Body of pancreas (tissue), 4 donors: ENCODE data around the gene PDLIM3. TPM values are rescaled to one million over a fixed set of nuclear protein-coding genes. Genes with fewer than 3 reads are reported as not detected.
A peak's percentile ranks its signal among the peaks of the same experiment; 100 is the strongest.

Experiments
- ATAC-seq: fragments of 150-250 bp; one replicate; pipeline ENCODE4 v1.9.1; 2016
- DNase-seq, 4 donors: peaks; one replicate each; pipeline ENCODE4 v3.0.0-alpha.2; 2019
- H3K27ac ChIP-seq, 4 donors: fragments of 200-600 bp; sonication (generic); 1 replicate in 3 of 4; 2 replicates in 1 of 4; pipeline versions ENCODE4 v1.5.1 to v1.6.1; 2016 to 2019; ENCODE audit warnings: mild to moderate bottlenecking in 1 of 4, mixed read lengths in 1 of 4, moderate library complexity in 1 of 4
- H3K27me3 ChIP-seq, 2 donors: fragments of 200-600 bp; sonication (generic); one replicate each; pipeline ENCODE4 v1.6.0; 2016; ENCODE audit warnings: mild to moderate bottlenecking in 1 of 2
- H3K36me3 ChIP-seq, 2 donors: fragments of 200-600 bp; sonication (generic); replicated peaks in 1 of 2; 2 replicates each; pipeline ENCODE4 v1.5.1; 2016; ENCODE audit warnings: low read depth in 2 of 2; ENCODE audit not compliant: insufficient read depth in 1 of 2
- H3K4me1 ChIP-seq: fragments of 200-600 bp; sonication (generic); one replicate; pipeline ENCODE4 v1.6.0; 2016
- H3K4me3 ChIP-seq, 2 donors: fragments of 200-600 bp; sonication (generic); 1 replicate in 1 of 2; 2 replicates in 1 of 2; pipeline ENCODE4 v1.5.1; 2016 to 2019
- H3K9me3 ChIP-seq, 3 donors: fragments of 200-600 bp; sonication (generic); 1 replicate in 2 of 3; 2 replicates in 1 of 3; pipeline ENCODE4 v1.5.1; 2016
- POLR2A ChIP-seq, 3 donors: fragments of 450-650 bp; IDR thresholded peaks; one replicate each; pipeline ENCODE4 v1.6.1; 2016; ENCODE audit warnings: antibody characterized with exemption in 3 of 3, mild to moderate bottlenecking in 2 of 3
- WGBS, 2 donors: methylation state at CpG; one replicate each; pipeline ENCODE4 v1.1.5; 2017; 5-methylcytosine and 5-hydroxymethylcytosine counted together
- intact Hi-C: fragments of 100-400 bp; cut with DNase I; formaldehyde crosslinking; loops from one replicate; pipeline ENCODE4 v1.15.1; 2023
- total RNA-seq, 2 donors: library from RNA; depleted of rRNA; stranded (reverse); fragments of >200 nt; gene quantifications; one replicate each; pipeline ENCODE4 v1.1.0, GENCODE V29; 2016
- TF ChIP-seq, protein P1 (sequence below), 7 experiments: fragments of 450-650 bp in 4 of 7; fragments of 200-600 bp in 3 of 7; sonication (generic) in 3 of 7; IDR thresholded peaks; one replicate each; pipeline ENCODE4 v1.5.1; 2016 to 2019; ENCODE audit warnings: antibody characterized with exemption in 7 of 7

PDLIM3 gene
- total RNA-seq, 2 donors from 2014 or later: 22.1 to 40.2 TPM

DNA sequence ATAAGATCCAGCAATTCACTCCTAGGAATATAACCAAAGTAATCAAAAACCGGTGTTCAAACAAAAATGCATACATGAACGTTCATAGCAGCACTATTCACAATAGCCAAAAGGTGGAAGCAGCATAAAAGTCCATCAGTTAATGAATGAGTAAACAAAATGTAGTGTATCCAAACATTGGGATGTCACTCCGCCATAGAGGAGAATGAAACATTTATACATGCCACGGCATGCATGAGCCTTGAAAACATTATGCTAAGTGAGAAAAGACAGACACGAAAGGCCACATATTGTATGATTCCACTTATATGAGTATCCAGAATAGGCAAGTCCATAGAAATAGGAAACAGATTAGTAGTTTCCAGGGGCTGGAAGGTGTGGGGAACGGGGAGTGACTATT lies 11.0 kb upstream of the PDLIM3 start:
- ATAC-seq: no peak
- WGBS, 2 donors: 83 to 89% methylated on average over 6 of the region's 6 CpGs

DNA sequence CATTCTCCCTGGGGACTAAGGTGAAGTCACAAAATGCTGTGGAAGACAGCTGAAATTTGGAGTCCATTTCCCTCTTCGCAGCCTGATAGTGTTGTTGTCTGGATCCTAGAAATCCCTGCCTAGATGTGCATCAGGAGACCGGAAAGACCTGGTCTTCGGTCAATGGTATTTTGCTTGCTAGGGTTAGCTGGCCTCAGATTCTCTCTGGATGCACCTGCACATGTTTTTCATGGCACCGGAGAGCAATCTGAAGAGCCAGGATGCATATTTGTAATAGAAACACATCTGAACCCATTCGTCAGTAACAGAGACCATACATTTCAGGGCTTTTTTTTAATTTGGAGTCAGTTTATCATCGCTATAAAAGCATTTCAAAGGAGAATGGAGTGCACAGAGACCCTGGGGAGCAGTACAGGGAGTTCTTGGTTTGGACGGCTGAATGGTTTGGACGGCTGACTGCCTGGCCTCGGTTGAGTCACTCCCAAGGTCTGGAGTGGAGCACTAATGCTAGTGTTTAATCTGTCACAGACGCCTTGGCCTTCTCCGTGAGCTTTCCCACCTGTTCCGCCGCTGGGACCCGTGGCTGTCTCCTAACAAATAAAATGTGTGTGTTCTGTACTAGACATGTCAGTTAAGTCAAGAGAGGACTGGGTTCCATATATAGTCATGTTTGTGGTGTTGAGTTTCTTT lies 7.5 kb upstream of the PDLIM3 start:
- WGBS, 2 donors: 57 to 69% methylated on average over 13 to 14 of the region's 14 CpGs
- Histone ChIP-seq H3K27me3 (no peaks in the 10 kb centered on the region), H3K27ac (no peak overlapping the region), H3K9me3 (no peaks in the 10 kb centered on the region), H3K4me3 (no peak overlapping the region), H3K36me3 (no peaks in the 10 kb centered on the region), H3K4me1 (no peaks in the 10 kb centered on the region)
- no peak for TF ChIP-seq POLR2A (IDR thresholded peaks at IDR 0.05)
- TF ChIP-seq, protein P1, sequence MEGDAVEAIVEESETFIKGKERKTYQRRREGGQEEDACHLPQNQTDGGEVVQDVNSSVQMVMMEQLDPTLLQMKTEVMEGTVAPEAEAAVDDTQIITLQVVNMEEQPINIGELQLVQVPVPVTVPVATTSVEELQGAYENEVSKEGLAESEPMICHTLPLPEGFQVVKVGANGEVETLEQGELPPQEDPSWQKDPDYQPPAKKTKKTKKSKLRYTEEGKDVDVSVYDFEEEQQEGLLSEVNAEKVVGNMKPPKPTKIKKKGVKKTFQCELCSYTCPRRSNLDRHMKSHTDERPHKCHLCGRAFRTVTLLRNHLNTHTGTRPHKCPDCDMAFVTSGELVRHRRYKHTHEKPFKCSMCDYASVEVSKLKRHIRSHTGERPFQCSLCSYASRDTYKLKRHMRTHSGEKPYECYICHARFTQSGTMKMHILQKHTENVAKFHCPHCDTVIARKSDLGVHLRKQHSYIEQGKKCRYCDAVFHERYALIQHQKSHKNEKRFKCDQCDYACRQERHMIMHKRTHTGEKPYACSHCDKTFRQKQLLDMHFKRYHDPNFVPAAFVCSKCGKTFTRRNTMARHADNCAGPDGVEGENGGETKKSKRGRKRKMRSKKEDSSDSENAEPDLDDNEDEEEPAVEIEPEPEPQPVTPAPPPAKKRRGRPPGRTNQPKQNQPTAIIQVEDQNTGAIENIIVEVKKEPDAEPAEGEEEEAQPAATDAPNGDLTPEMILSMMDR (IDR thresholded peaks at IDR 0.05): no peak
- intact Hi-C loops: no loop called here
- DNase-seq (peak in 3 of 4 donors; percentile 30 to 52 (median 41)), ATAC-seq (peak; percentile 68)

More for the DNA sequence above, 11.0 kb upstream of the PDLIM3 start:
- no peaks in the 10 kb centered on the region for H3K27me3 ChIP-seq
- no peaks in the 10 kb centered on the region for H3K4me1 ChIP-seq
- intact Hi-C loops: no loop called here
- H3K4me3 ChIP-seq: no peak overlapping the region
- no peak overlapping the region for H3K27ac ChIP-seq
- DNase-seq: no peak
- H3K9me3 ChIP-seq: no peaks in the 10 kb centered on the region
- no peaks in the 10 kb centered on the region for H3K36me3 ChIP-seq
- TF ChIP-seq, protein P1 (IDR thresholded peaks at IDR 0.05): no peak
- no peak for TF ChIP-seq POLR2A (IDR thresholded peaks at IDR 0.05)

- TF ChIP-seq, protein P1 (IDR thresholded peaks at IDR 0.05): no peak
- TF ChIP-seq POLR2A (IDR thresholded peaks at IDR 0.05): no peak
- no peak for ATAC-seq
Observed at GRCh38 chr4:185541251-185541727, 6.0 kb upstream of the PDLIM3 start.

GRCh38 chr4:185540487-185541120 lies 5.3 kb upstream of the PDLIM3 start:
- Histone ChIP-seq H3K27ac (no peak overlapping the region), H3K4me1 (peaks cover 6% of the 10 kb centered on the region), H3K4me3 (no peak overlapping the region), H3K9me3 (no peaks in the 10 kb centered on the region), H3K27me3 (no peaks in the 10 kb centered on the region), H3K36me3 (no peaks in the 10 kb centered on the region)
- ATAC-seq: no peak
- TF ChIP-seq, protein P1 (IDR thresholded peaks at IDR 0.05): no peak
- TF ChIP-seq POLR2A (IDR thresholded peaks at IDR 0.05): no peak
- 74 to 79% methylated on average over 3 of the region's 3 CpGs for WGBS, 2 donors
- intact Hi-C loops: no loop called here
- no peak for DNase-seq

More at GRCh38 chr4:185541251-185541727, 6.0 kb upstream of the PDLIM3 start:
- intact Hi-C loops: no loop called here
- peak in 2 of 4 donors; percentile 13 to 23 for DNase-seq
- Histone ChIP-seq H3K36me3 (no peaks in the 10 kb centered on the region), H3K27ac (no peak overlapping the region), H3K9me3 (no peaks in the 10 kb centered on the region), H3K27me3 (no peaks in the 10 kb centered on the region), H3K4me3 (no peak overlapping the region), H3K4me1 (peaks cover under 1% of the 10 kb centered on the region)
- WGBS, 2 donors: 57 to 65% methylated on average over 10 of the region's 10 CpGs
